Measurements from ENCODE around the gene AURKA.

- TF ChIP-seq EZH2 (IDR thresholded peaks at IDR 0.05; ENCODE audit: borderline replicate concordance, low read length) (no peak), CTCF (IDR thresholded peaks at IDR 0.05; ENCODE audit: low read length) (no peak)
These were observed 34.9 kb upstream of the AURKA start for GRCh38 chr20:56426926-56427325.

All from OCI-LY1 (cell line).